IMR-90 (cell line): ENCODE results near the gene PTGES3. TPM values are rescaled to one million over a fixed set of nuclear protein-coding genes. Genes with fewer than 3 reads are reported as not detected.

Experiments
- ATAC-seq: fragments of 200-7000 bp; cut with Tn5 transposase; 2 replicates; pipeline ENCODE4 v1.9.1; 2020; ENCODE audit warnings: low read depth, mild to moderate bottlenecking, moderate library complexity
- BruUV-seq: library from RNA; stranded (reverse); fragments of 400-500 nt; replicated peaks from 2 replicates; lab custom pipeline; 2021; lab: Mats Ljungman, UMichigan
- CTCF ChIA-PET: fragments of 300-600 bp; formaldehyde crosslinking; extraction: SDS; loops from one replicate; lab custom pipeline; 2021; ENCODE audit warnings: antibody characterized with exemption; lab: Yijun Ruan, JAX
- POLR2A ChIA-PET: fragments of 300-600 bp; sonication (Branson Sonifier 250); formaldehyde crosslinking; loops from one replicate; lab custom pipeline; 2022; ENCODE audit warnings: antibody characterized with exemption; ENCODE audit not compliant: unreplicated experiment; lab: Charles Lee
- DNase-seq: peaks from one replicate; pipeline ENCODE4 v3.0.0; 2013
- H2AFZ ChIP-seq: replicated peaks from 2 replicates; pipeline ENCODE3; 2013; ENCODE audit warnings: low read length, mild to moderate bottlenecking; ENCODE audit not compliant: poor library complexity
- H2AK5ac ChIP-seq: 2 replicates; pipeline ENCODE4 v1.6.1; 2013; ENCODE audit warnings: low read depth, low read length, inconsistent platforms
- H2AK9ac ChIP-seq: replicated peaks from 2 replicates; pipeline ENCODE3; 2013; ENCODE audit warnings: mild to moderate bottlenecking, low read depth, low read length, moderate library complexity; ENCODE audit not compliant: poor library complexity
- H2BK120ac ChIP-seq: 2 replicates; pipeline ENCODE4 v1.6.1; 2013; ENCODE audit warnings: low read depth, low read length, inconsistent platforms
- H2BK15ac ChIP-seq: 3 replicates; pipeline ENCODE4 v1.6.1; 2013; ENCODE audit warnings: low read depth, low read length, inconsistent platforms
- H2BK20ac ChIP-seq: 2 replicates; pipeline ENCODE4 v1.6.1; 2013; ENCODE audit warnings: low read depth, mild to moderate bottlenecking, inconsistent platforms, low read length, moderate library complexity
- H2BK5ac ChIP-seq: 2 replicates; pipeline ENCODE4 v1.6.1; 2013; ENCODE audit warnings: mild to moderate bottlenecking, low read depth, low read length, inconsistent platforms; ENCODE audit not compliant: poor library complexity, severe bottlenecking
- H3K14ac ChIP-seq: replicated peaks from 2 replicates; pipeline ENCODE4 v1.6.1; 2013; ENCODE audit warnings: low read depth, low read length, inconsistent platforms
- H3K18ac ChIP-seq: 2 replicates; pipeline ENCODE4 v1.6.1; 2013; ENCODE audit warnings: low read depth, low read length, control low read depth
- H3K23ac ChIP-seq: 2 replicates; pipeline ENCODE4 v1.6.1; 2013; ENCODE audit warnings: low read depth, low read length, inconsistent platforms
- H3K27ac ChIP-seq: 2 replicates; pipeline ENCODE4 v1.5.1; 2013; ENCODE audit warnings: mild to moderate bottlenecking, control low read depth, low read length; ENCODE audit not compliant: insufficient read depth
- H3K27me3 ChIP-seq: 2 replicates; pipeline ENCODE4 v1.6.1; 2013; ENCODE audit warnings: low read length; ENCODE audit not compliant: control insufficient read depth, insufficient read depth
- H3K36me3 ChIP-seq: 2 replicates; pipeline ENCODE4 v1.6.1; 2013; ENCODE audit warnings: low read length, mixed read lengths; ENCODE audit not compliant: control insufficient read depth, insufficient read depth
- H3K4ac ChIP-seq: 2 replicates; pipeline ENCODE4 v1.6.1; 2013; ENCODE audit warnings: low read depth, low read length, inconsistent platforms
- H3K4me1 ChIP-seq: 2 replicates; pipeline ENCODE4 v1.6.1; 2013; ENCODE audit warnings: low read length, mixed read lengths; ENCODE audit not compliant: control insufficient read depth, insufficient read depth
- H3K4me2 ChIP-seq: 2 replicates; pipeline ENCODE4 v1.6.1; 2013; ENCODE audit warnings: low read depth, mild to moderate bottlenecking, control low read depth, low read length, moderate library complexity
- H3K4me3 ChIP-seq: 2 replicates; pipeline ENCODE4 v1.5.1; 2013; ENCODE audit warnings: low read depth, mild to moderate bottlenecking, control low read depth, low read length, moderate library complexity; ENCODE audit not compliant: insufficient read depth
- H3K56ac ChIP-seq: 2 replicates; pipeline ENCODE4 v1.6.1; 2013; ENCODE audit warnings: low read length, inconsistent platforms; ENCODE audit not compliant: insufficient read depth; ENCODE audit errors: extremely low read depth
- H3K79me1 ChIP-seq, 2 experiments: 2 replicates each; pipeline ENCODE4 v1.6.1; 2013; ENCODE audit warnings: low read length in 2 of 2, inconsistent platforms in 1 of 2, low read depth in 1 of 2
- H3K9ac ChIP-seq: 2 replicates; pipeline ENCODE4 v1.6.1; 2013; ENCODE audit warnings: low read depth, low read length, control low read depth
- H3K9me1 ChIP-seq: 2 replicates; pipeline ENCODE4 v1.6.1; 2013; ENCODE audit warnings: low read length, inconsistent platforms; ENCODE audit not compliant: insufficient read depth
- H3K9me3 ChIP-seq: 2 replicates; pipeline ENCODE4 v1.6.1; 2013; ENCODE audit warnings: low read length; ENCODE audit not compliant: control insufficient read depth, insufficient read depth
- H4K20me1 ChIP-seq: 2 replicates; pipeline ENCODE4 v1.6.1; 2013; ENCODE audit warnings: low read length, inconsistent platforms; ENCODE audit not compliant: insufficient read depth
- H4K5ac ChIP-seq: 2 replicates; pipeline ENCODE4 v1.6.1; 2013; ENCODE audit warnings: mild to moderate bottlenecking, low read depth, low read length, control low read depth
- H4K8ac ChIP-seq, 2 experiments: 2 replicates each; pipeline ENCODE4 v1.6.1; 2013; ENCODE audit warnings: low read depth in 2 of 2, low read length in 2 of 2, control low read depth in 1 of 2, inconsistent platforms in 1 of 2
- H4K91ac ChIP-seq: 2 replicates; pipeline ENCODE4 v1.6.1; 2013; ENCODE audit warnings: low read depth, low read length, inconsistent platforms; ENCODE audit not compliant: insufficient read depth
- BHLHE40 ChIP-seq: fragments of 150-350 bp; IDR thresholded peaks from 2 replicates; pipeline ENCODE4 v1.6.1; 2016; ENCODE audit warnings: mild to moderate bottlenecking, low read depth, low read length
- CEBPB ChIP-seq: IDR thresholded peaks from 2 replicates; pipeline ENCODE4 v1.6.1; 2012; ENCODE audit warnings: low read depth, low read length, improper control_type of control experiment
- FOS ChIP-seq: fragments of 150-350 bp; IDR thresholded peaks from 2 replicates; pipeline ENCODE4 v1.6.1; 2016; ENCODE audit warnings: low read depth, low read length
- MXI1 ChIP-seq: IDR thresholded peaks from 2 replicates; pipeline ENCODE4 v1.6.1; 2012; ENCODE audit warnings: low read depth, mild to moderate bottlenecking, low read length, moderate library complexity, borderline replicate concordance
- RCOR1 ChIP-seq: IDR thresholded peaks from 2 replicates; pipeline ENCODE4 v1.6.1; 2012; ENCODE audit warnings: mild to moderate bottlenecking, low read length, improper control_type of control experiment; ENCODE audit not compliant: insufficient replicate concordance
- SMC3 ChIP-seq: fragments of 150-350 bp; IDR thresholded peaks from 2 replicates; pipeline ENCODE4 v1.6.1; 2016; ENCODE audit warnings: low read depth, mild to moderate bottlenecking, antibody characterized with exemption, low read length, moderate library complexity
- WGBS, 2 experiments: methylation state at CpG; one replicate each; pipeline versions ENCODE4 v1.1.5 to v1.1.7; 2013; ENCODE audit warnings: missing lambda C conversion rate in 2 of 2; ENCODE audit not compliant: insufficient read length in 1 of 2; ENCODE audit errors: extremely low coverage in 2 of 2; 5-methylcytosine and 5-hydroxymethylcytosine counted together
- dilution Hi-C: fragments of 300-500 bp; cut with HindIII; formaldehyde crosslinking; loops from one replicate; pipeline ENCODE4 v1.14.3; 2018; ENCODE audit warnings: low sequenced_read_pairs; ENCODE audit not compliant: unreplicated experiment
- in situ Hi-C: fragments of 300-500 bp; cut with MboI; formaldehyde crosslinking; loops from 3 replicates; pipeline ENCODE4 v1.14.3; 2019; ENCODE audit warnings: low sequenced_read_pairs, inconsistent platforms, mixed read lengths
- intact Hi-C: fragments of 100-400 bp; cut with micrococcal nuclease; formaldehyde crosslinking; loops from 2 replicates; pipeline ENCODE4 v1.10.0; 2022
- polyA plus RNA-seq, 3 experiments: library from polyadenylated mRNA; depleted of rRNA; stranded (reverse); fragments of >200 nt; gene quantifications; 2 replicates each; pipeline ENCODE4 v1.2.3, GENCODE V29; 2012; ENCODE audit warnings: low replicate concordance in 1 of 3
- total RNA-seq: library from RNA; depleted of rRNA; stranded (reverse); fragments of >200 nt; gene quantifications from 2 replicates; pipeline ENCODE4 v1.2.3, GENCODE V29; 2012
- TF ChIP-seq, protein P1 (sequence below): conservative IDR thresholded peaks from 2 replicates; pipeline ENCODE4 v1.5.1; 2012; ENCODE audit warnings: mild to moderate bottlenecking, low read depth, low read length, improper control_type of control experiment
- TF ChIP-seq, protein P2 (sequence below): fragments of 150-350 bp; IDR thresholded peaks from 2 replicates; pipeline ENCODE4 v1.6.1; 2017; ENCODE audit warnings: mild to moderate bottlenecking, antibody characterized with exemption, low read length, low read depth

Gene PTGES3
- total and polyA plus RNA-seq, 2 of the 4 experiments (the other 2 are of a cell fraction): 42.7 to 73.2 TPM

DNA sequence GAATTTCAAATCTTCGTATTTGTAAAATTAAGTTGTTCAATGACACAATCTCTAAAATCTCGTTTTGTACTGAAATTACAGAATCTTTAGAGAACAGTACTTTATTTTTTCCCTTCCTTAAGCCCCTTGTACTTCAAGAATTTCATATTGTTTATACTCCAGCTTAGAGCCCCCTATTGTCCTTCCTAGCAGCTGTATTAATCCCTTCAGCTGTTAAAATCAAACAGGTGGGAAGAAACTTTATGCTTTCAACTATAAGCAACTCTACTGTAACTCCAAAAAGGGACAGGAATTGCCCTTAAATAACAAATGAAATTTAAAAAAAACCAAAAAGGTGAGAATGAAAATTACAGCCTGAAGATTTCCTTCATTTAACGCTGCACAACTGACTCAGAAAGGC lies 35.3 kb upstream of the PTGES3 start:
- dilution Hi-C loops (no loop called here), in situ Hi-C loops (no loop called here)
- H3K56ac ChIP-seq: peak overlapping the region; percentile 98; the same call in 1 of the 2 replicates

More for the DNA sequence above, 35.3 kb upstream of the PTGES3 start:
- Histone ChIP-seq H3K4me3 (peak overlapping the region; percentile 80), H3K27me3 (no peaks in the 10 kb centered on the region), H3K14ac (peak overlapping the region; percentile 99; the same call in 1 of the 2 replicates), H3K27ac (peak overlapping the region; percentile 73; the same call in 1 of the 2 replicates), H2BK15ac (no peak overlapping the region), H4K5ac (no peak overlapping the region), H3K9me1 (peaks cover 27% of the 10 kb centered on the region), H3K4me2 (peak overlapping the region; percentile 95), H3K4ac (no peak overlapping the region), H4K91ac (no peak overlapping the region), H3K4me1 (peaks cover 5% of the 10 kb centered on the region), H3K18ac (no peak overlapping the region), H3K9me3 (no peaks in the 10 kb centered on the region), H2BK120ac (no peak overlapping the region), H2BK5ac (peak overlapping the region; percentile 83), H4K8ac (no peak overlapping the region), H3K9ac (peak overlapping the region; percentile 96), H2AK9ac (no peak overlapping the region), H2BK20ac (no peak overlapping the region), H2AFZ (no peak overlapping the region), H2AK5ac (no peak overlapping the region), H3K79me1 (peaks cover 0 to 51% of the 10 kb centered on the region in 2 experiments), H3K23ac (peak overlapping the region; percentile 76), H4K20me1 (peaks cover 58% of the 10 kb centered on the region), H3K36me3 (peaks cover 33% of the 10 kb centered on the region)
- intact Hi-C loops: no loop called here
- no peak for TF ChIP-seq MXI1
- TF ChIP-seq FOS: no peak
- no peak for TF ChIP-seq CEBPB
- TF ChIP-seq SMC3: no peak
- TF ChIP-seq, protein P1, sequence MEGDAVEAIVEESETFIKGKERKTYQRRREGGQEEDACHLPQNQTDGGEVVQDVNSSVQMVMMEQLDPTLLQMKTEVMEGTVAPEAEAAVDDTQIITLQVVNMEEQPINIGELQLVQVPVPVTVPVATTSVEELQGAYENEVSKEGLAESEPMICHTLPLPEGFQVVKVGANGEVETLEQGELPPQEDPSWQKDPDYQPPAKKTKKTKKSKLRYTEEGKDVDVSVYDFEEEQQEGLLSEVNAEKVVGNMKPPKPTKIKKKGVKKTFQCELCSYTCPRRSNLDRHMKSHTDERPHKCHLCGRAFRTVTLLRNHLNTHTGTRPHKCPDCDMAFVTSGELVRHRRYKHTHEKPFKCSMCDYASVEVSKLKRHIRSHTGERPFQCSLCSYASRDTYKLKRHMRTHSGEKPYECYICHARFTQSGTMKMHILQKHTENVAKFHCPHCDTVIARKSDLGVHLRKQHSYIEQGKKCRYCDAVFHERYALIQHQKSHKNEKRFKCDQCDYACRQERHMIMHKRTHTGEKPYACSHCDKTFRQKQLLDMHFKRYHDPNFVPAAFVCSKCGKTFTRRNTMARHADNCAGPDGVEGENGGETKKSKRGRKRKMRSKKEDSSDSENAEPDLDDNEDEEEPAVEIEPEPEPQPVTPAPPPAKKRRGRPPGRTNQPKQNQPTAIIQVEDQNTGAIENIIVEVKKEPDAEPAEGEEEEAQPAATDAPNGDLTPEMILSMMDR: no peak
- TF ChIP-seq, protein P2, sequence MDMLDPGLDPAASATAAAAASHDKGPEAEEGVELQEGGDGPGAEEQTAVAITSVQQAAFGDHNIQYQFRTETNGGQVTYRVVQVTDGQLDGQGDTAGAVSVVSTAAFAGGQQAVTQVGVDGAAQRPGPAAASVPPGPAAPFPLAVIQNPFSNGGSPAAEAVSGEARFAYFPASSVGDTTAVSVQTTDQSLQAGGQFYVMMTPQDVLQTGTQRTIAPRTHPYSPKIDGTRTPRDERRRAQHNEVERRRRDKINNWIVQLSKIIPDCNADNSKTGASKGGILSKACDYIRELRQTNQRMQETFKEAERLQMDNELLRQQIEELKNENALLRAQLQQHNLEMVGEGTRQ: no peak
- no peak for TF ChIP-seq RCOR1
- TF ChIP-seq BHLHE40: no peak
- WGBS, 2 experiments: no CpG with 5 or more reads among the region's 3 CpGs
- ChIA-PET CTCF (interaction anchor here (0.6 kb wide), 1 partner anchor 870 kb away, joined by 3 read pairs; no protein-coding TSS in a partner anchor), POLR2A (no interaction called here)
- BruUV-seq: no TSS peak
- ATAC-seq (no peak), DNase-seq (no peak)
